HepG2 (cell line): ENCODE results near the gene APPBP2. TPM values are rescaled to one million over a fixed set of nuclear protein-coding genes. Genes with fewer than 3 reads are reported as not detected.

Experiments used
- ARID2 ChIP-seq: sonication (generic); formaldehyde crosslinking; IDR thresholded peaks from 2 replicates; pipeline ENCODE4 v1.8.1; 2022; ENCODE audit warnings: mild to moderate bottlenecking, missing genetic modification reagents, borderline replicate concordance
- ARID5B ChIP-seq: IDR thresholded peaks from 2 replicates; pipeline ENCODE4 v1.4.0; 2020; ENCODE audit warnings: mild to moderate bottlenecking, missing genetic modification reagents
- FOXC1 ChIP-seq: sonication (generic); formaldehyde crosslinking; IDR thresholded peaks from 2 replicates; pipeline ENCODE4 v1.8.0; 2022; ENCODE audit warnings: mild to moderate bottlenecking, missing genetic modification reagents, borderline replicate concordance
- GMEB1 ChIP-seq: sonication (generic); formaldehyde crosslinking; IDR thresholded peaks from 2 replicates; pipeline ENCODE4 v1.5.1; 2020; ENCODE audit warnings: missing genetic modification reagents, mild to moderate bottlenecking, borderline replicate concordance
- HNRNPLL ChIP-seq: fragments of 200-400 bp; formaldehyde crosslinking; IDR thresholded peaks from 2 replicates; pipeline ENCODE4 v1.6.1; 2017; ENCODE audit warnings: mild to moderate bottlenecking, low read depth, low read length; ENCODE audit not compliant: poor library complexity, severe bottlenecking
- MXI1 ChIP-seq: IDR thresholded peaks from 3 replicates; pipeline ENCODE4 v1.6.1; 2012; ENCODE audit warnings: low read depth, low read length, inconsistent platforms, borderline replicate concordance
- MYC ChIP-seq: sonication (generic); formaldehyde crosslinking; IDR thresholded peaks from 2 replicates; pipeline ENCODE4 v1.9.0; 2021; ENCODE audit warnings: missing genetic modification reagents, borderline replicate concordance
- MYPOP ChIP-seq: sonication (generic); formaldehyde crosslinking; IDR thresholded peaks from 2 replicates; pipeline ENCODE4 v1.8.1; 2023; ENCODE audit warnings: mild to moderate bottlenecking, moderate library complexity, missing genetic modification reagents
- NR2C2 ChIP-seq: sonication (generic); formaldehyde crosslinking; IDR thresholded peaks from 2 replicates; pipeline ENCODE4 v1.4.0; 2020; ENCODE audit warnings: missing genetic modification reagents, mild to moderate bottlenecking, moderate library complexity, borderline replicate concordance
- SIN3A ChIP-seq: IDR thresholded peaks from 2 replicates; pipeline ENCODE4 v1.6.1; 2011; ENCODE audit warnings: low read depth, mild to moderate bottlenecking, control low read depth, low read length, borderline replicate concordance
- SMYD3 ChIP-seq: sonication (generic); formaldehyde crosslinking; IDR thresholded peaks from 2 replicates; pipeline ENCODE4 v1.8.1; 2023; ENCODE audit warnings: mild to moderate bottlenecking, missing genetic modification reagents
- SPEN ChIP-seq: sonication (generic); formaldehyde crosslinking; IDR thresholded peaks from 2 replicates; pipeline ENCODE4 v1.5.1; 2020; ENCODE audit warnings: low read depth, mild to moderate bottlenecking, missing genetic modification reagents
- U2AF1 ChIP-seq: fragments of 200-400 bp; formaldehyde crosslinking; optimal IDR thresholded peaks from 2 replicates; pipeline ENCODE3; 2017; ENCODE audit warnings: mild to moderate bottlenecking, low read depth, low read length
- ZNF124 ChIP-seq: sonication (generic); formaldehyde crosslinking; IDR thresholded peaks from 2 replicates; pipeline ENCODE4 v1.4.0; 2020; ENCODE audit warnings: missing genetic modification reagents
- ZNF782 ChIP-seq: sonication (generic); formaldehyde crosslinking; IDR thresholded peaks from 2 replicates; pipeline ENCODE4 v1.4.0; 2020; ENCODE audit warnings: missing genetic modification reagents, mild to moderate bottlenecking, borderline replicate concordance
- ZNF788 ChIP-seq: sonication (generic); formaldehyde crosslinking; IDR thresholded peaks from 2 replicates; pipeline ENCODE4 v1.5.0; 2020; ENCODE audit warnings: mild to moderate bottlenecking, missing genetic modification reagents, borderline replicate concordance
- ZNF879 ChIP-seq: sonication (generic); formaldehyde crosslinking; IDR thresholded peaks from 2 replicates; pipeline ENCODE4 v1.8.1; 2023; ENCODE audit warnings: missing genetic modification reagents
- ZSCAN22 ChIP-seq: sonication (generic); formaldehyde crosslinking; IDR thresholded peaks from 2 replicates; pipeline ENCODE4 v1.4.0; 2020; ENCODE audit warnings: mild to moderate bottlenecking, missing genetic modification reagents
- ZZZ3 ChIP-seq: sonication (generic); formaldehyde crosslinking; IDR thresholded peaks from 2 replicates; pipeline ENCODE4 v1.4.0; 2020; ENCODE audit warnings: missing genetic modification reagents, mild to moderate bottlenecking, borderline replicate concordance
- polyA plus RNA-seq, 8 experiments: library from polyadenylated mRNA; depleted of rRNA in 3 of 8; stranded (reverse) in 7 of 8; unstranded in 1 of 8; fragments of >200 nt; fragmentation: Illumina TruSeq in 4 of 8; extraction: Trizol in 4 of 8; gene quantifications; 2 replicates each; pipeline versions ENCODE4 v1.2.1 to v1.2.3, GENCODE V29; 2011 to 2016; ENCODE audit warnings: low read depth in 4 of 8, missing spikeins in 1 of 8, mixed read lengths in 1 of 8; ENCODE audit not compliant: insufficient read depth in 1 of 8
- total RNA-seq, 5 experiments: library from RNA; depleted of rRNA; stranded (reverse); fragments of >200 nt; fragmentation: Illumina TruSeq; extraction: Trizol; gene quantifications; 2 replicates each; pipeline ENCODE4 v1.2.3, GENCODE V29; 2016; ENCODE audit warnings: low read depth in 1 of 5

APPBP2 gene
- total and polyA plus RNA-seq, 2 of the 13 experiments (the other 11 are each of a cell fraction or from before 2014, with no cell fraction given): 17.5 to 45.8 TPM

- TF ChIP-seq MYC: peak; percentile 87
- peak; percentile 62; the same call in 1 of the 2 replicates for TF ChIP-seq NR2C2
- peak; percentile 66 for TF ChIP-seq HNRNPLL
- peak; percentile 94; the same call in 1 of the 2 replicates for TF ChIP-seq ARID2 (CRISPR knock-in tag)
- TF ChIP-seq MYPOP (CRISPR knock-in tag): 0 out of 2 replicates have a peak, but pooled peaks have one; percentile 28
- TF ChIP-seq ZSCAN22 (CRISPR knock-in tag): peak; percentile 25; the same call in 1 of the 2 replicates
- no peak for TF ChIP-seq FOXC1 (CRISPR knock-in tag)
- no peak for TF ChIP-seq SMYD3 (CRISPR knock-in tag)
- TF ChIP-seq ZNF788 (CRISPR knock-in tag): peak; percentile 50; the same call in 1 of the 2 replicates
- peak; percentile 65; the same call in 1 of the 2 replicates for TF ChIP-seq GMEB1 (CRISPR knock-in tag)
- TF ChIP-seq SPEN (CRISPR knock-in tag): peak; percentile 35; the same call in 1 of the 2 replicates
- TF ChIP-seq ZNF782 (CRISPR knock-in tag): peak; percentile 37; the same call in 1 of the 2 replicates
- TF ChIP-seq SIN3A: peak; percentile 18; the same call in 1 of the 2 replicates
- peak; percentile 87 for TF ChIP-seq ZNF124 (CRISPR knock-in tag)
- peak; percentile 71; the same call in 1 of the 3 replicates for TF ChIP-seq MXI1
- TF ChIP-seq U2AF1: peak; percentile 81
- TF ChIP-seq ZNF879 (CRISPR knock-in tag): peak; percentile 93
- peak; percentile 74; the same call in 1 of the 2 replicates for TF ChIP-seq ZZZ3 (CRISPR knock-in tag)
- TF ChIP-seq ARID5B (CRISPR knock-in tag): peak; percentile 85
These were observed 34.2 kb upstream of the APPBP2 start (continued) for GRCh38 chr17:60559995-60560859.
